Astrocyte of the spinal cord (primary cell): Measurements from ENCODE around the gene RAB13.

ENCODE experiments used
- DNase-seq: peaks from one replicate; pipeline ENCODE4 v3.0.0; 2011; ENCODE audit warnings: low read depth, low spot score
- H3K4me3 ChIP-seq: 2 replicates; pipeline ENCODE4 v1.5.1; 2011; ENCODE audit warnings: low read depth, mild to moderate bottlenecking, low read length, moderate library complexity
- in situ Hi-C: cut with HindIII; loops from 2 replicates; pipeline ENCODE4 v1.10.0; 2017; ENCODE audit warnings: low sequenced_read_pairs
- TF ChIP-seq, protein P1 (sequence below): IDR thresholded peaks from 2 replicates; pipeline ENCODE4 v1.5.1; 2012; ENCODE audit warnings: low read depth, mild to moderate bottlenecking, low read length, inconsistent platforms

Gene RAB13

DNA sequence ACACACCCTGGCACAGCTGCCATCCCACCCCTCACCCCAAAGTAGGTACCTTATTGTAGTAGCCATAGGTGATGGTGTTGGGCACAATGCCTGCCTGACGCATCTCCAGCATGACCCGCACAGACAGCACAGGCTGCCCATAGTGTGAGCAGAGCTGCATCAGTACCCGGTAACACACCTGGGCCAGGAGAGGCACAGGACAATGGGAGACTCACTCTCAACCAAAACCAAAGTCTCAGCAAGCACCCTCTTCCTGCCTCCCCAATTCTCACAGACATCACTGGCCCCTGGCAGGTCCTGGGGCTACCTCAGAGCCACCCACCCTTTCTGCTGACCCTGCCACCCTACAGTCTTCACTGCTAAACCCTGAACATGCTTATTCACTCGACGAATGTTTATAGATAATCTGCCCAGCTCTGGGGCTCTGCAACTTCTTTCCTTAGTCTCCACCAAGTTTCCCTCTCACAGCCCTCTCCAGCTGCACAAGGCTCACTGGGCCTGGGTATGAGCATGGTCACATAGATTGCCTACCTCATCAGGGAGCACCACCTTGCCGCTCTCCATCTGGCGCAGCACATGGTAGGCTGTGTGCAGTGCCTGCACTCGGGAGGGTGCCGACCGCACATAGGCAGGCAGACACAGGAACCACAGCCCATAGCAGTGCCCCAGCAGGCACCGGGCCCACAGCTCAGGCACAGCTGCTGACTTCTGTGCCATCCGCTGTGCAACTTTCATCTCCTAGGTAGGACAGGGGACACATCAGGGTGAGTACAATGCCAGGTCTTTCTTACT lies 49.9 kb downstream of the RAB13 start:
- in situ Hi-C loops, result no loop called here
- no peak for DNase-seq
- H3K4me3 ChIP-seq, result no peak overlapping the region
- TF ChIP-seq, protein P1, sequence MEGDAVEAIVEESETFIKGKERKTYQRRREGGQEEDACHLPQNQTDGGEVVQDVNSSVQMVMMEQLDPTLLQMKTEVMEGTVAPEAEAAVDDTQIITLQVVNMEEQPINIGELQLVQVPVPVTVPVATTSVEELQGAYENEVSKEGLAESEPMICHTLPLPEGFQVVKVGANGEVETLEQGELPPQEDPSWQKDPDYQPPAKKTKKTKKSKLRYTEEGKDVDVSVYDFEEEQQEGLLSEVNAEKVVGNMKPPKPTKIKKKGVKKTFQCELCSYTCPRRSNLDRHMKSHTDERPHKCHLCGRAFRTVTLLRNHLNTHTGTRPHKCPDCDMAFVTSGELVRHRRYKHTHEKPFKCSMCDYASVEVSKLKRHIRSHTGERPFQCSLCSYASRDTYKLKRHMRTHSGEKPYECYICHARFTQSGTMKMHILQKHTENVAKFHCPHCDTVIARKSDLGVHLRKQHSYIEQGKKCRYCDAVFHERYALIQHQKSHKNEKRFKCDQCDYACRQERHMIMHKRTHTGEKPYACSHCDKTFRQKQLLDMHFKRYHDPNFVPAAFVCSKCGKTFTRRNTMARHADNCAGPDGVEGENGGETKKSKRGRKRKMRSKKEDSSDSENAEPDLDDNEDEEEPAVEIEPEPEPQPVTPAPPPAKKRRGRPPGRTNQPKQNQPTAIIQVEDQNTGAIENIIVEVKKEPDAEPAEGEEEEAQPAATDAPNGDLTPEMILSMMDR, result no peak

DNA sequence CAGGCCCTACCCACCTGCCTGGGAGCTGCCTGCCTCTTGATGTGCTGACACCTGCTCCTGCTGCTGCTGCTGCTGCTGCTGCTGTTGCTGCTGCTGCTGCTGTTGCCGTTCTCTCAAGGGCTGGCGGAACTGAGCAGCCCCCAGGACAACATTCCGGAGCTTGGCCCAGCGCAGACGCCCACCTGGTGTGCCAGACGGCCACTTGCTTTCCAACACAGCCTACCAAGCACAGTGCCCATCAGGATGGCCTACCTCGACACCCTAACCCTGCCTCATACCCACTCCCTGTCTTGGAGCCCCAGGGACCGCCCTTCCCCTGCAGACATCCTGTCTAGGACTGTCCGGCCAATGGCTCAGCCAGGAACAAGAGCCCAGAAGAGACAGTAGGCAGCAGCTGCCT lies 51.4 kb downstream of the RAB13 start:
- DNase-seq, result no peak
- in situ Hi-C loops, result no loop called here
- no peak overlapping the region for H3K4me3 ChIP-seq
- TF ChIP-seq, protein P1, result no peak

DNA sequence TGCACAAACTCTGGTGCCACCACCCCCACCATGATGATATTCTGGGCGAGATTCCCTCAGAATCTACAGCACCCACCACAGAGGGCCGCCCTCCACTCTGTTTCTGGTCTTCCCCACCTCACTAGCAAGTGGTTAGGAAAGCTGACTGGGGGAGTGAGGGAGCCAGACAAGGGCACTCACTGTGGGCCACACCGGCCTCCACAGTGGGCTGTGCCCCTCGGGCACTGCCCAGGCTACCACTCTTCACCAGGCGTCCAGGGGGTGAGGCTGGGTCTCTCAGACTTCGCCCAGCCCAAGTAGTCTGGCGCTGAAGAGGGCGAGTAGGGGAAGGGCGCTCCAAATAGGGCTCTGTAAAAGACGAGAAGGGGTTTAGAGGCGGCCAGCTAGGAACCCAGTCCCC lies 52.2 kb downstream of the RAB13 start:
- no peak overlapping the region for H3K4me3 ChIP-seq
- no peak for DNase-seq
- in situ Hi-C loops, result no loop called here
- TF ChIP-seq, protein P1, result no peak

DNA sequence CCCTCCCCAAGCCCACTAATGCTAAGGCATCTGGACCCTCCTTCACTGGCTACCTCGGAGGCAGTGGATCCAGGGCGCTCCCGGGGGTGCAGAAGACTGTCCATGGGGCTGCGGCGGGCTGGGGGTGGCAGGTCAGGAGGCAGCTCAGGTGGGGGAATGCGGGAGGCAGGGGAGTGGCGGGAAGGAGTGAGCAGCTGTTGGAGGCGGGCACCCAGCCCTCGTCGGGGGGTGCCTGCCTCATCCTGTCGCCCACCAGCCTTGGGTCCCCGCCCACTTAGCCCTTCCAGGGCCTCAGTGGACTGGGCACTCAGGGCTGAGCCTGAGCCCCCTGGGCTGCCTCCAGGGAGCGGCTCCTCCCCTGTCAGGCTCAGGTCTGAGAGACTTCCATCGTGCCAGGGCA lies 52.7 kb downstream of the RAB13 start:
- TF ChIP-seq, protein P1, result no peak
- DNase-seq, result no peak
- in situ Hi-C loops, result no loop called here
- H3K4me3 ChIP-seq, result no peak overlapping the region

DNA sequence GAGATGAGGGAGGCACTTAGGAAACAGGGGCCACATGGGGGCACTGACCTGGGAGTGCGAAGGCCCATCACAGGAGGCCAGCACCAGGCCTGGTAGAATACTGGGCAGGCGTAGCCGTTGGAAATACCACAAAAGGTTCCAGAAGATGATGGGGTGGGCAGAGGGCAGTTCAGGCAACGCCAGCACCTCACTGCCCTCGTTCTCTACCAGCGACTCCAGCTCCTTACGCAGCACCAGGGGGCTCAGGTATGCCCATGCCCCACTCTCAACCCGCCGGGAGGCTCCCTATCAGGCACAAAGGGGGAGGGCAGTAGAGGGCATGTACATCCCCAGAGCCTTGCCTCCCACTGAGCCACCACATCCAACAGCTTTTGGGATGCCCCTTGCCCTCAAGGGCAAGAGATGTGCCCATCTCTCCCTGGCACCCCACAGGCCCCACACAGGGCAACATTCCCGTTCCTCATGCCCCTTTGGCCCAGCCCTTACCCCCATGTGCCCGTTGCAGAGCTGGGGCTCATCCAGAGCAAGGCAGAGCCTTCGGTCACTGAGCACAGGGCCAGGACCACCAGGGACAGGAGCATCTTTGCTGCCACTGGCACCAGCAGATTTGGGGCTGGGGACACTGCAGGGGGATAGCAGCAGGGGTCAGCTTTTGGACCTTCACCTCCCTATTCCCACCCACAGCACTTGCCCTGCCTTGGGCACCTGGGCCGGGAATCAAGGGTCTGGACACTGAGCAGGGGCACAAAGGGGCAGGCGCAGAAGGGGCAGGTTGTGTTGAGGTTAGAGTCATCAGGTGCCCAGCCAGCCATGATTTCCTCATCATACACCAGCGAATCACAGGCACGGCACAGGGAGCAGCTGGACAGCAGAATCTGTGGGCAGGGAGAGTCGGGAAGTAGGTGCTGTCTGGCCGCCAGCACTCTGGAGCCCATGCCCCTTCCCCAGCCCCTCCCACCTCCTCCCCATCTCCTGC lies 53.7 kb downstream of the RAB13 start:
- TF ChIP-seq, protein P1, result no peak
- in situ Hi-C loops, result no loop called here
- H3K4me3 ChIP-seq, result no peak overlapping the region
- no peak for DNase-seq
